ENCODE measurements around the gene KSR2.

KSR2 gene

GRCh38 chr12:117968826-117969659 lies at the start of gene KSR2:
KSR2 (minus strand) TSS chr12:117968990; CDS start chr12:117968255, 735 bp downstream.
- TF ChIP-seq CTCF (IDR thresholded peaks at IDR 0.05), result no peak

GRCh38 chr12:118017926-118018325 lies 49.1 kb upstream of the KSR2 start:
- no peak for TF ChIP-seq CTCF (IDR thresholded peaks at IDR 0.05)

- no peak for TF ChIP-seq CTCF (IDR thresholded peaks at IDR 0.05)
These were observed 47.9 kb upstream of the KSR2 start, which contains the start of gene RFC5 for GRCh38 chr12:118016424-118017264. RFC5 (plus strand) TSS chr12:118016703; CDS start chr12:118016828, 125 bp downstream.

GRCh38 chr12:118015944-118016343 lies 47.2 kb upstream of the KSR2 start:
- no peak for TF ChIP-seq CTCF (IDR thresholded peaks at IDR 0.05)

GRCh38 chr12:118015306-118015705 lies 46.5 kb upstream of the KSR2 start:
- TF ChIP-seq CTCF (IDR thresholded peaks at IDR 0.05), result no peak

- TF ChIP-seq CTCF (IDR thresholded peaks at IDR 0.05), result no peak
These were observed 44.5 kb upstream of the KSR2 start for GRCh38 chr12:118013283-118013682.

GRCh38 chr12:118011961-118012360 lies 43.2 kb upstream of the KSR2 start:
- no peak for TF ChIP-seq CTCF (IDR thresholded peaks at IDR 0.05)
